ENCODE data around the gene PKP4. TPM values are rescaled to one million over a fixed set of nuclear protein-coding genes. Genes with fewer than 3 reads are reported as not detected.

The PKP4 gene
- total and polyA plus RNA-seq, 11 donors = 17.6 to 66.7 (median 49.0) TPM

GRCh38 chr2:158645299-158645698 is 188.5 kb downstream of the PKP4 start:
- TF ChIP-seq POLR2A (IDR thresholded peaks at IDR 0.05) (no peak), CTCF (IDR thresholded peaks at IDR 0.05) (no peak)
- Histone ChIP-seq H3K27ac (no peak overlapping the region), H3K4me1 (peaks cover 0 to 5% (median 0%) of the 10 kb centered on the region in 12 donors), H3K4me3 (no peak overlapping the region), H3K36me3 (peaks cover 0 to 50% (median 8%) of the 10 kb centered on the region in 9 donors), H3K27me3 (no peaks in the 10 kb centered on the region), H3K9me3 (no peaks in the 10 kb centered on the region)
- WGBS, 4 donors = 92 to 95% (median 92%) methylated on average over 6 of the region's 6 CpGs
- intact Hi-C loops (cut with DNase I) = no loop called here
- ATAC-seq (no peak), DNase-seq (no peak)

GRCh38 chr2:158647436-158648231 is 190.9 kb downstream of the PKP4 start:
- Histone ChIP-seq H3K9me3 (no peaks in the 10 kb centered on the region), H3K27me3 (no peaks in the 10 kb centered on the region), H3K4me3 (no peak overlapping the region), H3K4me1 (peaks cover 0 to 20% (median 0%) of the 10 kb centered on the region in 12 donors), H3K27ac (no peak overlapping the region), H3K36me3 (peaks cover 0 to 38% (median 3%) of the 10 kb centered on the region in 9 donors)
- ATAC-seq (no peak), DNase-seq (no peak)
- TF ChIP-seq CTCF (IDR thresholded peaks at IDR 0.05) (no peak), POLR2A (IDR thresholded peaks at IDR 0.05) (no peak)
- intact Hi-C loops (cut with DNase I) = no loop called here
- WGBS, 4 donors = 88 to 93% (median 88%) methylated on average over 2 of the region's 2 CpGs

GRCh38 chr2:158649846-158650245 is 193.1 kb downstream of the PKP4 start:
- Histone ChIP-seq H3K27ac (no peak overlapping the region), H3K9me3 (no peaks in the 10 kb centered on the region), H3K36me3 (peaks cover 0 to 26% (median 0%) of the 10 kb centered on the region in 9 donors), H3K27me3 (no peaks in the 10 kb centered on the region), H3K4me1 (peaks cover 0 to 20% (median 0%) of the 10 kb centered on the region in 12 donors), H3K4me3 (no peak overlapping the region)
- DNase-seq (no peak), ATAC-seq (no peak)
- WGBS, 4 donors = 38 to 74% (median 56%) methylated on average over 2 of the region's 2 CpGs
- intact Hi-C loops (cut with DNase I) = no loop called here
- TF ChIP-seq CTCF (IDR thresholded peaks at IDR 0.05) (no peak), POLR2A (IDR thresholded peaks at IDR 0.05) (no peak)

- DNase-seq (no peak), ATAC-seq (peak in 2 of 4 donors; percentile 50 to 54)
- H3K36me3 ChIP-seq = peaks cover 0 to 20% (median 0%) of the 10 kb centered on the region in 9 donors
- no peaks in the 10 kb centered on the region for H3K9me3 ChIP-seq
- H3K4me1 ChIP-seq = peaks cover 0 to 27% (median 0%) of the 10 kb centered on the region in 12 donors
- peak overlapping the region in 2 of 12 donors; percentile 13 to 23 for H3K27ac ChIP-seq
- WGBS, 4 donors = 76 to 87% (median 80%) methylated on average over 4 to 6 of the region's 6 CpGs
- H3K4me3 ChIP-seq = no peak overlapping the region
- H3K27me3 ChIP-seq = no peaks in the 10 kb centered on the region
- TF ChIP-seq POLR2A (IDR thresholded peaks at IDR 0.05) (no peak), CTCF (IDR thresholded peaks at IDR 0.05) (no peak)
- intact Hi-C loops (cut with DNase I) = no loop called here
Measured at GRCh38 chr2:158650646-158651357, 194.1 kb downstream of the PKP4 start.
